ENCODE data around the gene COPA.

COPA gene

DNA sequence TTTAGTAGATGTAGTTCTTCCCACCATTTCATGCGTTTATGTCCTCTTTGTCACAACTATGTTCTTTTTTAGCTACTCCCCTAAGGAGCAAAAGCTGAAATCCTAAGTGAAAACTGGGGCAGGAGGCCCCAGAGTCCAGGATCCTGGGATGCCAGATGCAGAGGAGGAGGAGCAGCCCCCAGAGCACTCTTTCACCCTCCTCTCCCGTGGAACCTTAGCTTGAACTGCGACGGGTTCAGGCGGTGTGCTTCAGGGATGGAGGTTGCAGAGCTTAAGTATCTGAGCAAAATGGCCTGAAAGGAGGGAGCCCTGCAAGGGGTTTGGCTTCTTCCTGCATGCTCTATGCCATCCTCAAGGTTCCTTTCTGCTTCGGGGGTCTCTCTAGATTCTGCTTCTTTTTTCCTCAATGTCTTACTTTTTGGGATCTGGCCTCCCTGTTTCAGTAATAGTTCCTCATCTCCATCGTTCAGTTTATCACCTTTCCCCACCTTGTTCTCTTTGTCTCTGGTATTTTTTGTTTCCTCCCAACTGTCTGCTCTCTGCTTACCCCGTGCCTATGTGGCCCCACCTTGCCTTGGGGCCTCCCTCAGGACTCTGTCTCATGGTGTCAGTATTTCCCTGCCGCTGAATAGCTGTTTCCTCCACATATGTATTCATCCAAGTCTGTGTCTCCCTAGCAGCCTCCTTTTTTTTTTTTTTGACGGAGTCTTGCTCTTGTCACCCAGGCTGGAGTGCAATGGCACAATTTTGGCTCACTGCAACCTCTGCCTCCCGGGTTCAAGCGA lies 21.1 kb upstream of the COPA start:
- TF ChIP-seq, protein P1, sequence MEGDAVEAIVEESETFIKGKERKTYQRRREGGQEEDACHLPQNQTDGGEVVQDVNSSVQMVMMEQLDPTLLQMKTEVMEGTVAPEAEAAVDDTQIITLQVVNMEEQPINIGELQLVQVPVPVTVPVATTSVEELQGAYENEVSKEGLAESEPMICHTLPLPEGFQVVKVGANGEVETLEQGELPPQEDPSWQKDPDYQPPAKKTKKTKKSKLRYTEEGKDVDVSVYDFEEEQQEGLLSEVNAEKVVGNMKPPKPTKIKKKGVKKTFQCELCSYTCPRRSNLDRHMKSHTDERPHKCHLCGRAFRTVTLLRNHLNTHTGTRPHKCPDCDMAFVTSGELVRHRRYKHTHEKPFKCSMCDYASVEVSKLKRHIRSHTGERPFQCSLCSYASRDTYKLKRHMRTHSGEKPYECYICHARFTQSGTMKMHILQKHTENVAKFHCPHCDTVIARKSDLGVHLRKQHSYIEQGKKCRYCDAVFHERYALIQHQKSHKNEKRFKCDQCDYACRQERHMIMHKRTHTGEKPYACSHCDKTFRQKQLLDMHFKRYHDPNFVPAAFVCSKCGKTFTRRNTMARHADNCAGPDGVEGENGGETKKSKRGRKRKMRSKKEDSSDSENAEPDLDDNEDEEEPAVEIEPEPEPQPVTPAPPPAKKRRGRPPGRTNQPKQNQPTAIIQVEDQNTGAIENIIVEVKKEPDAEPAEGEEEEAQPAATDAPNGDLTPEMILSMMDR (IDR thresholded peaks at IDR 0.05; ENCODE audit: low read depth, low read length): no peak

DNA sequence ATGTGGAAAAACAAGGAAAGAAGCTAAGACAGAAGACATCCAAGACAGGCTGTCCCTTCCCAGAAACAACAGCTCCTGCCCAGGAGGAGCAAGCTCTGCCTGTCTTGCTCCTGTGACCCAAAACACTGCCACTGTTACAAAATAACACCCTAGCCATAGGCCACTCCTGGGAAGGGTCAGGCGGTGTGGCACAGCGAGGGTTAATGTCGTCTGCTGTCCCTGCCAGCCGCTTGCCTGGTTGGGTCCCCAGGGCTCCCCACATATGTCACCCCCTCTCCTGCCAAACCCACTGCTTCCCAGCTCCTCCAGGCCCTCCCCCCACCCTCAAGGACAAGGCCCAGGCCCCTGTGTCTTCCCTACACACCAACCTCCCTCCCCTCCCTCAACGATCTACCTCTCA lies 20.0 kb upstream of the COPA start:
- Histone ChIP-seq H3K27ac (peak overlapping the region; percentile 99), H3K27me3 (ENCODE audit: insufficient read depth, low read depth, severe bottlenecking) (no peaks in the 10 kb centered on the region), H3K9me3 (ENCODE audit: severe bottlenecking) (no peaks in the 10 kb centered on the region), H3K36me3 (peaks cover 30% of the 10 kb centered on the region), H3K4me3 (ENCODE audit: low read depth, low read length) (peak overlapping the region; percentile 7)
- DNase-seq: peak; percentile 87
- TF ChIP-seq, protein P1 (IDR thresholded peaks at IDR 0.05; ENCODE audit: low read depth, low read length): no peak

More for the DNA sequence above, 21.1 kb upstream of the COPA start:
- H3K9me3 ChIP-seq (ENCODE audit: severe bottlenecking): no peaks in the 10 kb centered on the region
- H3K27me3 ChIP-seq (ENCODE audit: insufficient read depth, low read depth, severe bottlenecking): no peaks in the 10 kb centered on the region
- no peak overlapping the region for H3K4me3 ChIP-seq (ENCODE audit: low read depth, low read length)
- H3K36me3 ChIP-seq: peaks cover 21% of the 10 kb centered on the region
- DNase-seq: peak; percentile 74
- peak overlapping the region; percentile 99 for H3K27ac ChIP-seq

DNA sequence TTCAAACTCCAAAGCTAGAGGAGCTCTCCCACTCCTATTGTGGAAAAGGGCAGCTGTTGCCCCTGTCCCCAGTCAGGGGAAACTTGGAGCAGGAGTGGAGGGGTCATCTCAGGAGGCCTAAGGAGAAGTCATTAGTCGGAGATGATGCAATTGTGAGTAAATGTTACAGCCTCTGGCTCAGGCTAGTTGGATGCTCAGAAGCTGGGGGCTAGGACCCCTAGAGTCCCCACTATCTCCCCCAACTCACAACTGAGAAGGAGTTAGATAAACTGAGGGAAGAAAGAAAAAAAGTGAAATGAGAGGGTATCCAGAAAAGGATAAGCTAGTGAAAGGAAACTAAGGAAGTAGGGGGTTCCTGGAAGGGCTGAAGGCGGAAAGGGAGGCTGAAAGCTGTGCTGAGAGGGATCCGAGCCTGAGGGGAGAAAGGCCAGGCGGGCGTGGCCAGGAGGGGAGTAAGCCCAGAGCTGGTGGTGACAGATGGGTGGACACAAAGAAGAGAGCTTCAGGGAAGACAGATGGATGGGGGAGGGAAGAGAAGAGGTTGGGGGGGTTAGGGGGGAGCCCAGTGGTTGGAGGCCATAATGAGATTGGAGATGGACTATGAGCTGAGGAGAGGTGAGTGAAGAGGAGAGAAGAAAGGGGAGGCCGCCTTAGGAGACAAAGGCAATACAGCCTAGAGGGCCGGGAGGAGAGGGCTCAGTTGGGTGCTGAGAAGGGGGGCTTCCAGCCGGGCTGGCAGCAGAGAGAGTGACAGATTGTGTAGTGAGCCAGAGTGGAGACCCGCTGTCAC lies 19.3 kb upstream of the COPA start:
- no peaks in the 10 kb centered on the region for H3K27me3 ChIP-seq (ENCODE audit: insufficient read depth, low read depth, severe bottlenecking)
- TF ChIP-seq, protein P1 (IDR thresholded peaks at IDR 0.05; ENCODE audit: low read depth, low read length): no peak
- H3K9me3 ChIP-seq (ENCODE audit: severe bottlenecking): no peaks in the 10 kb centered on the region
- H3K27ac ChIP-seq: peak overlapping the region; percentile 99
- peak; percentile 100 for DNase-seq
- H3K4me3 ChIP-seq (ENCODE audit: low read depth, low read length): peak overlapping the region; percentile 26
- peaks cover 36% of the 10 kb centered on the region for H3K36me3 ChIP-seq

DNA sequence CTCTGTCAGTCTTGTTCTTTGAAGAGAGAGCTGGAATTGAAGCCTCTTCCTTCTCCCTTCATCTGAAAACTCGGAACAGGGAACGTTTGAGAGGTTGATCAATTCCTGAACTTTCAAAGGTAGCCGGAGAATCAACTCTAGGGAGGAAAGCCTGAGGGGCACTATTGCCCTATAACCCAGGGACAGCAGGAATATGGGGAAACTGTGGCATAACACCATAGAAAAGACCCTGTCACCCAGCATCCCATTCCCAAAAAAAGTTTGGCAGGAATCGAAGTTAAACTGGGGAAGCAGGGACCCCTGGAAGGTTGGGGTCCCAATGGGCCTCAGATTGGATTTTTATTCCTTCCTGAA lies 18.7 kb upstream of the COPA start:
- H3K4me3 ChIP-seq (ENCODE audit: low read depth, low read length): peak overlapping the region; percentile 26
- no peak for DNase-seq
- H3K27me3 ChIP-seq (ENCODE audit: insufficient read depth, low read depth, severe bottlenecking): no peaks in the 10 kb centered on the region
- TF ChIP-seq, protein P1 (IDR thresholded peaks at IDR 0.05; ENCODE audit: low read depth, low read length): no peak
- H3K9me3 ChIP-seq (ENCODE audit: severe bottlenecking): no peaks in the 10 kb centered on the region
- H3K36me3 ChIP-seq: peaks cover 42% of the 10 kb centered on the region
- peak overlapping the region; percentile 99 for H3K27ac ChIP-seq

DNA sequence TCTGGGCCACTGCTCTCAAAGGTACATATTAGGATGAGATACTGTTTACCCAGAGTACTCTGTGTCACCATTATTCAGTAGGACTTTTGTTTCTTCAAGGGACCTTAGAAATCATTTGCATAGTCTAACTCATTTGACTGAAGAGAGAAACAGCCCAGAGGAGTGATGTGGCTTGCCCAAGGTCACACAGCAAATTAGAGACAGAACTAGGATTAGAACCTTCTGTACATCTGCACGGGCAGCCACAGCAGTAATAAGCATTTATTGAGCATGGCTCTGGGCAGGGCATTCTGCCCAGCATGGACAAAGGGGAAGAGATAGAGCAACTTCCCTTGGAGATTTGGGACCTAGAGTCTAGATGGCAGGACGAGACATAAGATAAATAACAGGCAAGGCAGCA lies 18.1 kb upstream of the COPA start:
- DNase-seq: no peak
- Histone ChIP-seq H3K27me3 (ENCODE audit: insufficient read depth, low read depth, severe bottlenecking) (no peaks in the 10 kb centered on the region), H3K4me3 (ENCODE audit: low read depth, low read length) (no peak overlapping the region), H3K27ac (peak overlapping the region; percentile 99), H3K9me3 (ENCODE audit: severe bottlenecking) (no peaks in the 10 kb centered on the region), H3K36me3 (peaks cover 48% of the 10 kb centered on the region)
- TF ChIP-seq, protein P1 (IDR thresholded peaks at IDR 0.05; ENCODE audit: low read depth, low read length): no peak
